Measurements from ENCODE around the gene NISCH.
"Not testable (repeated sequence)": the region's sequence is repeated elsewhere in the genome, so short reads cannot be mapped to it uniquely, and the experiment has no call there.

NISCH gene

DNA sequence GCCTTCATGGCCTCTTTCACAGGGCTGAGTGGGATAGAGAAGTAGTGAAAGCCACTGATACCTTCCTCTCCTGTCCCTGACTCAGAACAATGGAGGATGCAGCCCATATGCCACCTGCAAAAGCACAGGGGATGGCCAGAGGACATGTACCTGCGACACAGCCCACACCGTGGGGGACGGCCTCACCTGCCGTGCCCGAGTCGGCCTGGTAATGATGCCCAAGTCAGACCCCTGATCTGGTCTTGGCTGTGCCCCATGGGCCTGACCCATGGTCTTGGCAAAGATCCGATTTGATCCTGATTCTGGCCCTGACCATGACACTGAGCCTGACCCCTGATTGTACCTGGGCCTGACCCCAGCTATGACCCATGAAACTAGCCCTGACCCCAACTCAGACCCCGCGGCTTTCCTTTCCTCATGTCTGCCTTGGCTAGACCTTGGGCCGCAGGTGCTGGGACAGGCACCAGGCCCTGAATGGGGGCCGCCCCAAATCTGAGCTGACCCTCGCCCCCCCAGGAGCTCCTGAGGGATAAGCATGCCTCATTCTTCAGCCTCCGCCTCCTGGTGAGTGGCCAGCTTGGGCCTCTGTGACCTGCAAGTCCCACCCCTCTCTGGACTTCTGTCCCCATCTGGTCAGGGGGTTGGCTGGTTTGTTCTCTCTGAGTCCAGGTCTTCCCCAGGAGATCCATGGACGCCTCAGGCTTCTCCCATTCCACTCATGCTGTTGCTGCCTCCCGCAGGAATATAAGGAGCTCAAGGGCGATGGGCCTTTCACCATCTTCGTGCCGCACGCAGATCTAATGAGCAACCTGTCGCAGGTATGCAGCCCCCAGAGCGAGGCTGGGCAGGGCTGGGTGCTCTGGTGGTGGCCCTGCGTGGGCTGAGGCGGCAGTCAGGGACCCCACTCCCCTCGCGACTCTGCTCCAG lies 62.7 kb downstream of the NISCH start:
- DNase-seq: no peak

DNA sequence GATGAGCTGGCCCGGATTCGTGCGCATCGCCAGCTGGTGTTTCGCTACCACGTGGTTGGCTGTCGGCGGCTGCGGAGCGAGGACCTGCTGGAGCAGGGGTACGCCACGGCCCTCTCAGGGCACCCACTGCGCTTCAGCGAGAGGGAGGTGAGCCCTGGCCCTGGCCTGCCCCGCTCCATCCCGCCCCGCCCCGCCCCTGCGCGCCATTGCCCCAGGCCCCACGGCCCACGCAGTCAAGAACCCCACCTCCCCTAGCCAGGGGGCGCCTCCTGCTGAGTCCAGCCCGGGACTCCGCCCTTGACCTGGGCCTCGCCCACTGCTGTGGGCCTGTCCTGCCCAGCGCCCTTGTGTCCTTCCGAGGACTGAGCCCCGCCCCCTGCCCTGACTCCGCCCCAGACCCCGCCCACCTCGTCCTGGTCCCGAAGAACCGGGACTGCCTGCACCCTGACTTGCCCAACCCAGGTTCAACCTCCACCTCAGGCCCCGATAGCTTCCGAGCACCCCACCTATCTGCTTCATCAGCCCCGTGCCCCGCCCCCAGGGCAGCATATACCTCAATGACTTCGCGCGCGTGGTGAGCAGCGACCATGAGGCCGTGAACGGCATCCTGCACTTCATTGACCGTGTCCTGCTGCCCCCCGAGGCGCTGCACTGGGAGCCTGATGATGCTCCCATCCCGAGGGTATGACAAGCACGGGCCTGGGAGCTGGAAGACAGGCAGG lies 63.5 kb downstream of the NISCH start:
- no peak for DNase-seq

DNA sequence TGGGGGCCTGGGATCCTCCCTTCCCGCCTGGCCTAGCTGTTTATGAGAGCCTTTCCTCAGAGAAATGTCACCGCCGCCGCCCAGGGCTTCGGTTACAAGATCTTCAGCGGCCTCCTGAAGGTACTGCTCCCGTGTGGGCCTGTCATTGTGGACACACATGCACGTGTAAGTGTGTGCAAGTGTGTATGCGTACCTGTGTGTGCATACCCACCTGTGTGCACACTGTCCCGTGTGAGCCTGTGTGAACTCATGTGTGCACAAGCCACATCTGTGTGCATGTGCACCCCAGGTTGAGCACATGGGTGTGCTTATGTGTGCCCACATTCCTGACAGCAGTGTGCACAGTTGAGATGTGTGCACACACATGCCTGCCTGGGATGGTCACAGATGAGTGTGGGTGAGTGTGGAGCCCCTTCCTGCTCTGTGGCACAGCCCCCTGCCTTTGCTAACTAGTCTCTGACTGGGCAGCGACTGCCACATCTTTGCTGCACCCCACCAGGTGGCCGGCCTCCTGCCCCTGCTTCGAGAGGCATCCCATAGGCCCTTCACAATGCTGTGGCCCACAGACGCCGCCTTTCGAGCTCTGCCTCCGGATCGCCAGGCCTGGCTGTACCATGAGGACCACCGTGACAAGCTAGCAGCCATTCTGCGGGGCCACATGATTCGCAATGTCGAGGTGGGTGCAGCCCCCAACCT lies 64.2 kb downstream of the NISCH start:
- no peak for DNase-seq

DNA sequence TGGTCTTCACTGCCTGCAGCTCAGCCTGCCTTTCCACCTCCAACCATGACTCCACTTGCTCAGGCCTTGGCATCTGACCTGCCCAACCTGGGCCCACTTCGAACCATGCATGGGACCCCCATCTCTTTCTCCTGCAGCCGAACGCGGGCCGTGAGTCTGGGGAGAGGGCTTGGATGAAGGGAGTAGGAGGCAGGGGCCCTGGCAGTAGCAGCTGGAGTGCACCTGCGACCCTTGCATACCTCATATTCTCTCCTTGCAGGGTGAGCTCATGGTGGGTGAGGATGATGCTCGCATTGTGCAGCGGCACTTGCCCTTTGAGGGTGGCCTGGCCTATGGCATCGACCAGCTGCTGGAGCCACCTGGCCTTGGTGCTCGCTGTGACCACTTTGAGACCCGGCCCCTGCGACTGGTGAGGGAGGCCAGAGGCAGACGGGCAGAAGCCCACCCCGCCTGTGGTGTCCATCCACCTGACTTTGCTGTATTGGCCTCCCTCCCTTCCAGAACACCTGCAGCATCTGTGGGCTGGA lies 64.8 kb downstream of the NISCH start:
- no peak for DNase-seq

DNA sequence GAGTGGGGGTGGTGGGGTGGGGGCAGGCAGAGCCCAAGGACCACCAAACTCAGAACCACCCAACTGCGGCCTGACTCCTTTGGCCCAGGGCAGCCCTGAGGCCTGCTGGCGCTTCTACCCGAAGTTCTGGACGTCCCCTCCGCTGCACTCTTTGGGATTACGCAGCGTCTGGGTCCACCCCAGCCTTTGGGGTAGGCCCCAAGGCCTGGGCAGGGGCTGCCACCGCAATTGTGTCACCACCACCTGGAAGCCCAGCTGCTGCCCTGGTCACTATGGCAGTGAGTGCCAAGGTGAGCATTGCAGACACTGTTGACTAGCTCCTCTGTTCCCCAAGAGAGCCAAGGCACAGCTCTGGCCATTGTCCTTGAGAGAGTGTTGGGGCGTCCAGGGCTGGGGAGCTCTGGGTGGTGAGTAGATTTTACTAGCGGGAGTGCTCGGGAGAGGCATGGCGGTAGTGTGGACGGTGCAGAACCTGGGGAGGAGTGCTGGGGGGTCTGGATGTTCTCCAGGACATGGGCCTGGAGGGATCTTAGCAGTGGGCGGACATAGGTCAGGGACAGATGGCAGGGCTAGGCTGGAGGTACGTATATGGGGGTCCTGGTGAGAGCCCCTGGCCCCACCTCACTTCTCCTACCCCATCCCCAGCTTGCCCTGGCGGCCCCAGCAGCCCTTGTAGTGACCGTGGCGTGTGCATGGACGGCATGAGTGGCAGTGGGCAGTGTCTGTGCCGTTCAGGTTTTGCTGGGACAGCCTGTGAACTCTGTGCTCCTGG lies 65.5 kb downstream of the NISCH start:
- no peak for DNase-seq

DNA sequence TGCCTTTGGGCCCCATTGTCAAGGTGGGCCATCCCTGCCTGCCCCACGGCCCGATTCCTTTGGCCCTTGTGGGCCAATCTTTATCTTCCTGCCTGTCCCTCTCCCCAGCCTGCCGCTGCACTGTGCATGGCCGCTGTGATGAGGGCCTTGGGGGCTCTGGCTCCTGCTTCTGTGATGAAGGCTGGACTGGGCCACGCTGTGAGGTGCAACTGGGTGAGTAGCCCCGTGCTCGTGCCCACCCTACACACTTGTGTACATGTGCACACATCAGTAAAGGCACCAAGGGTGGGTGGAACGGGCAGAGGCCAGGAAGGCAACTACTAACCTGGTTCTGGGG lies 66.1 kb downstream of the NISCH start:
- no peak for DNase-seq

DNA sequence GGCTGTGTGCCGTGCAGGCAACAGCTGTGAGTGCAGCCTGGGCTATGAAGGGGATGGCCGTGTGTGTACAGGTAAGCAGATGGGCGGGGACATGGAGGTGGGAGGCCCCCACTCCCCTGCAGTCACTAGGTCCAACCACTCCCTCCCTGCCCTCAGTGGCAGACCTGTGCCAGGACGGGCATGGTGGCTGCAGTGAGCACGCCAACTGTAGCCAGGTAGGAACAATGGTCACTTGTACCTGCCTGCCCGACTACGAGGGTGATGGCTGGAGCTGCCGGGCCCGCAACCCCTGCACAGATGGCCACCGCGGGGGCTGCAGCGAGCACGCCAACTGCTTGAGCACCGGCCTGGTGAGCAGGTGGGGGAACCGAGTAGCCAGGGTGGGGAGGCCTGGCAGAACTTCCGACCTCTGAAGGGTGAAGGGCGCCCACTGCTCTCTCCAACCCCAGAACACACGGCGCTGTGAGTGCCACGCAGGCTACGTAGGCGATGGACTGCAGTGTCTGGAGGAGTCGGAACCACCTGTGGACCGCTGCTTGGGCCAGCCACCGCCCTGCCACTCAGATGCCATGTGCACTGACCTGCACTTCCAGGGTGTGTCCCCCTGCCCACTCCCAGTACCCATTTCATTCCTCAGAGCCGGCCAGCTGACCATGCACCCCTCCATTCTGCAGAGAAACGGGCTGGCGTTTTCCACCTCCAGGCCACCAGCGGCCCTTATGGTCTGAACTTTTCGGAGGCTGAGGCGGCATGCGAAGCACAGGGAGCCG lies 66.7 kb downstream of the NISCH start:
- DNase-seq: no peak

DNA sequence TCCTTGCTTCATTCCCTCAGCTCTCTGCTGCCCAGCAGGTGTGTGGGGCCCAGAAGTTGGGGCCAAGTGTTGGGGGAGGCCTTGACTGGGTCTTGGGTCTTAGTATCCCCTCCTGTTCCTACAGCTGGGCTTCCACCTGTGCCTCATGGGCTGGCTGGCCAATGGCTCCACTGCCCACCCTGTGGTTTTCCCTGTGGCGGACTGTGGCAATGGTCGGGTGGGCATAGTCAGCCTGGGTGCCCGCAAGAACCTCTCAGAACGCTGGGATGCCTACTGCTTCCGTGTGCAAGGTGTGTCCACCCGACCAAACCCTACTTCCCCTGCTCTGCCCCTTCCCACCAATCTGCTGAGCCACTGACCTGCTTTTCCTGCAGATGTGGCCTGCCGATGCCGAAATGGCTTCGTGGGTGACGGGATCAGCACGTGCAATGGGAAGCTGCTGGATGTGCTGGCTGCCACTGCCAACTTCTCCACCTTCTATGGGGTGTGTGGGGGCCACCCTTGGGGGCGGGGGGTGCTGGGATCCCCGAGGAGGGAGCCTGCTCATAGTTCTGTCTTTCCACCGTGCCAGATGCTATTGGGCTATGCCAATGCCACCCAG lies 67.3 kb downstream of the NISCH start:
- DNase-seq: no peak

DNA sequence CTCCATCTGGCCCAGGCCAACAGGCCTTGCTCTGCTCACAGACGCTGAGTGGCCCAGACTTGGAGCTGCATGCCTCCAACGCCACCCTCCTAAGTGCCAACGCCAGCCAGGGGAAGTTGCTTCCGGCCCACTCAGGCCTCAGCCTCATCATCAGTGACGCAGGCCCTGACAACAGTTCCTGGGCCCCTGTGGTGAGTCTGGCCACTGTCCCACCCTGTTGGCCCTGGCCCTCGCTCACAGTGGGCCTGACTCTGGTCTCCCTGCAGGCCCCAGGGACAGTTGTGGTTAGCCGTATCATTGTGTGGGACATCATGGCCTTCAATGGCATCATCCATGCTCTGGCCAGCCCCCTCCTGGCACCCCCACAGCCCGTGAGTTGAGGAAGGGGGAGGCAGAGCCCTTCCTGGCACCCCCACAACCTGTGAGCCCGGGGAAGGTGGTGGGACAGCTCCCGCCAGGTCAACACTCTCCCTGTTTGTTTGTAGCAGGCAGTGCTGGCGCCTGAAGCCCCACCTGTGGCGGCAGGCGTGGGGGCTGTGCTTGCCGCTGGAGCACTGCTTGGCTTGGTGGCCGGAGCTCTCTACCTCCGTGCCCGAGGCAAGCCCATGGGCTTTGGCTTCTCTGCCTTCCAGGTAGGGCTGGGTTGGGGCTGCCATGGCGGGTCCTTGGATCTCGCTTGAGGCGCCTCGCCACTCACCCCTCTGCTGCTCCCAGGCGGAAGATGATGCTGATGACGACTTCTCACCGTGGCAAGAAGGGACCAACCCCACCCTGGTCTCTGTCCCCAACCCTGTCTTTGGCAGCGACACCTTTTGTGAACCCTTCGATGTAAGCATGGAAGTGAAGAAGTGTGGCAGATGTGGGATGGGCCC lies 68.2 kb downstream of the NISCH start:
- DNase-seq: no peak

DNA sequence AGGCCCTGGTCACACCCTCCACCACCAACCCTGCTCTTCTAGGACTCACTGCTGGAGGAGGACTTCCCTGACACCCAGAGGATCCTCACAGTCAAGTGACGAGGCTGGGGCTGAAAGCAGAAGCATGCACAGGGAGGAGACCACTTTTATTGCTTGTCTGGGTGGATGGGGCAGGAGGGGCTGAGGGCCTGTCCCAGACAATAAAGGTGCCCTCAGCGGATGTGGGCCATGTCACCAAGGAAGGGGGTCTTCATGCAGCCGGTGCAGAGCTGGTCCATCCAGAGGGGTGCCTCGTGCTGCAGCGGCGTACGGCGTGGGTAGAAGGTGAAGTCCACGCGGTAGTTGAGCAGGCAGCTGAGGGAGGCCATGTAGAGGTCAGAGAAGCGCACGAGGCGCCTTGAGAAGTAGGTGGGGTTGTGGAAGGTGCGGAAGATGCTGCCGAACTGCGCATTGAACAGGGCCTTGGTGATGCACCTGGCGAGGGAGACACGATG lies 68.9 kb downstream of the NISCH start:
- DNase-seq: no peak

DNA sequence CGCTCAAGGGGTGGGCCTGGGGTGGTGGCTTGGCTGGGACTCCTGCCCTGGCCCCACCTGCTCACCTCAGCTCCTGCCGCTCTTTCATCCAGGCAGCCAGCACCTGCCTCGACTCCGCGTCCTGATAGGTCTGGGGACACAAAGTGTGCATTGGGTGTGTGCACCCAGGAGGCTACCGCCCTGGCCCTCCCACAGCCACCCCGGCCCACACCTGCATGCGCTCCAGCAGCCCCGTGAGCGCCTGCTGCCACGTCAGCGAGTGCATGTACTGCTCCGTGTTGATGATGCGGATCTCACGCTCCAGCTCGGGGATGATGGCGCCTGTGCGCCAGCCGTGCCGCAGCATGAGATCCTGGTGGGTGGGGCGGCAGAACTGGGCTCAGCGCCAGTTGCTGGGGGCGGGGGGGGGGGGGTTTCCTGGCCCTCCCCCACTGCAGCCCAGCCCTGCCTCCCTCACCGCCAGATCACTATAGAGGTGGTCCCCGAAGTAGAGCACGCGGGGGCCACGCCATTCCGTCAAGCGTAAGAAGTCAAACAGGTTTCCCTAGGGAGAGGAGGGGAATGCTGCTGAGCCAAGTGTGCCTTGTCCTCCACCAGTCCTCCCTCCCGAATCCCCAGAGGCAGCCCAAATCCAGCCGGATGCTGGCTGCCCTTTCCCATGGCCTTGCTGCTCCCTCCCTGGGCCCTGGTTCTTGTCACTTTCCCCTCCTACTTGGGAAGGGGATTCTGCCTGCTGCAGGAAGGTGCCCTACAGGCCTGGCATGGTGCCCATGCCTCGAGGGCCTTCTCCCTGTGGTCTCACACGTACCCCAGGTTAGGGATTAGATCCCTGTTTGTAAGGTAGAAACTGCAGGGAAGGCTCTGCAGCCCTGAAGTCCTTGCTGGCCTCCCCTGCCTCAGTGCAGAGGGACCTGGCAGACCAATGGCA lies 69.6 kb downstream of the NISCH start:
- no peak for DNase-seq

DNA sequence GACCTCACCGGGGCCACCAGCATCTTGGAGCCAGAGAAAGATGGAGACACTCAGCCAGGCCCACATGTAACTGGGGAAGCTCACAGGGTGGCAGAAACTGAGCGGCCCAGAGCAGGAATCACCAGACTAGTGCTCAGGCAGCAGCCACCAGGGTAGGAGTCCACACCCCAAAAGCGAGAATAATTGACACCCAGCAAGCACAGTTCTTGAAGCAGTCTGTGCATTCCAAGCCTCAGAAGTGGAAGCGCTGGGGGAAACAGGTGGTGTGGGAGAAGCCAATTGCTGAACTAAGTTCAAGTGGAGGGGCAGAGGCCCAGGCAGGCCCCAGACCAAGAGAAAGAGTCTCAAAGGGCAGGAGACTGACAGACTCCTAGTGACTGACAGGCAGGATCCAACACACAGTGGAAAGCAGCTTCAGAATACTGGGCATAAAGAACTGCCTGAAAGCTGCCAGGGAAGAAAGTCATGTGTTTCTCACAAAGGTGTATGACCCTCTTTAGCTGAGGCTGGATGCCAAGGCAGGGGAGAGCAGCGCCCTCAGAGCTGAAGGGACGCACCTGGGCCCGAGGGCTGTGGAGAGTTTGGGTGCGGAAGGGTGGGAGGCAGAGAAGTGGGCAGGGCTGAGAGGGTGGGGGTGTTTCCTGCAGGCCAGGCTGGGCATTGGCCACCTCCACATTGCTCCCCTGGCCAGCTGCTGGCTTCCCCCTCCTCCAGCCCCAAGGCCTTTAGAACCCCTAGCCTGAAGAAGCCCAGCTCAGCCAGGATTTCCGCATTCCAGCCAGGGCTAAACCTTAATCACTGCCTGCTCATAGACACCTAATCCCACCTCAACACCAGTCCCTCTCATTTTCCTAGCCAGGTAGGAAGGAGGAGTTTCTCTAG lies 70.5 kb downstream of the NISCH start:
- DNase-seq: no peak

DNA sequence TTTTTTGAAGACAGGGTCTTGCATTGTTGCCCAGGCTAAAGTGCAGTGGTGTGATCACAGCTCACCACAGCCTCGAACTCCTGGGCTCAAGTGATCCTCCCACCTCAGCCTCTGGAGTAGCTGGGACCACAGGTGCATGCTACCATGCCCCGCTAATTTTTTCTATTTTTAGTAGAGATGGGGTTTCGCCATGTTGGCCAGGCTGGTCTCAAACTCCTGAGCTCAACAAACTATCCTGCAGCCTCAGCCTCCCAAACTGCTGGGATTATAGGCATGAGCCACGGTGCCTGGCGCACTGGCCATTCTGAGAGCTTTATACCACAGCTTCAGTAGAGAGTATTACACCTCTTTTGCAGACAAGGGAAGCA lies 71.3 kb downstream of the NISCH start:
- DNase-seq: not testable (repeated sequence)

DNA sequence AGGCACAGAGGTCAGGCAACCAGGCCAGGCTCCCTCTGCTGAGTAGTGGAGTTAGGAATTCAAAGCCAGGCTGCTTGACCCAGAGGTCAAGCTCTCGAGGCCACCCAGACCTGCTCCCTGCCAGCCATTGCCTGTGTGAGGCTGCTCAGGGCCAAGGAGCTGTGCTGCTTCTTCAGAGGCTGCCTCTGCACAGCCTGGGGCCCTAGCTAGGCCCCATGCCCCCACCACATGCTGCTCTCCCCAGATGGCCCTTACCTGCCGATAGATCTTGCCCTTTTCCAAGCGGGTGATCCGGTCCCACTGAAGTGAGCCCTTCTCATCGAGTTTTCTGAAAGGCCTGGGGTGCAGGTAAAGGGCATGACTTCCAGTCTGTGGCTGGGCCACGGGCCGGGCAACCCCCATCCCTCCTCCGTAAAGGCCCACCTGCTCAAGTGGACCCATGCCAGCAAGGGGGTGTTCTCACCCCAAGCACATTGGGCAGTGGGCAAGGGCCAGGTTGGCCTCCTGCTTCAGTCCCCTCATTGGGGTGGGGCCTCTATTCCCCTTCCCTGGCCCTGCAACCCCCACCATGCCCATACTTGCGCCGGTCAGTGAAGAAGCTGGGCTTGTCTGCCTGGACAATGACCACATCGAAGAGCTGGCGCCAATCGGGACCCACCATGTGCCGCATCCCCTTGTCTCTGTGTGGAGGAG lies 71.8 kb downstream of the NISCH start:
- no peak for DNase-seq

DNA sequence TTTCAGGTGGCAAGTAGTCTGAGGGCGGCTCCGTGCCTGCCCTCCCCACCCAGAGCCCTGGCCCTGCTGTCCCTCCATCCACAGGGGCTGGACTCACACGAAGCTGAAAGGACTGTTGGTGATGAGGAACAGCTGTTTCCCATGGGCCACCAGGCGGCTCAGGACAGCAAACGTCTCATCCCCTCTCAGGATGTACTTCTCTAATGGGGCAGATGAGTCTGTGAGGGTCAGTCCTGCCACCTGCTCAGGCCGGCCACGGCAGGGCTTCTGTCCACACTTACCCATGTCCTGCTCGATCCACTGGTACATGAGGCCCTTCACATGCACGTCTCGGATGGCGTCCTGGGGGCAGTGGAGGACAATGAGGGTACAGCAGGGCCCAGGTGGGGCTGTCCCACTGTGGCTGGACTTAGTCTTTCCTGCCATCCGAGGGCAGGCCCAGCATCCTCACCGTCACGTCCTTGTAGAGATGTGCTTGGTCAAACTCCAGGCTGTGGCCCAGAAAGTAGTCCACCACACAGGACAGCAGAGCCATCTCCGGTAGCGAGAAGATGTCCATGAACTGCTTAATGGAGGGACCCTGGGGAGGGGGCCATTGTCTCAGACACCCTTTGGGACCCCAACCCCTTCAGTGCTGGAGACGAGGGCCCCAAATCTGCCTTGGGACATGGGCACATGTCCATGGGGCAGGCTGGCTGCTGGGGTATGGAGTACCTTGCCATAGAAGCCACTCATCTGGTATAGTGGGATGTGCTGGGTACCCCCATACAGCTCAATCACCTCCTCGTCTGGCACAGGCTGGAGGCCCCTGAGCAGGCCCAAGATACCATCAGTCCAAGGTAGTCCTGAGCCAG lies 72.6 kb downstream of the NISCH start:
- no peak for DNase-seq

DNA sequence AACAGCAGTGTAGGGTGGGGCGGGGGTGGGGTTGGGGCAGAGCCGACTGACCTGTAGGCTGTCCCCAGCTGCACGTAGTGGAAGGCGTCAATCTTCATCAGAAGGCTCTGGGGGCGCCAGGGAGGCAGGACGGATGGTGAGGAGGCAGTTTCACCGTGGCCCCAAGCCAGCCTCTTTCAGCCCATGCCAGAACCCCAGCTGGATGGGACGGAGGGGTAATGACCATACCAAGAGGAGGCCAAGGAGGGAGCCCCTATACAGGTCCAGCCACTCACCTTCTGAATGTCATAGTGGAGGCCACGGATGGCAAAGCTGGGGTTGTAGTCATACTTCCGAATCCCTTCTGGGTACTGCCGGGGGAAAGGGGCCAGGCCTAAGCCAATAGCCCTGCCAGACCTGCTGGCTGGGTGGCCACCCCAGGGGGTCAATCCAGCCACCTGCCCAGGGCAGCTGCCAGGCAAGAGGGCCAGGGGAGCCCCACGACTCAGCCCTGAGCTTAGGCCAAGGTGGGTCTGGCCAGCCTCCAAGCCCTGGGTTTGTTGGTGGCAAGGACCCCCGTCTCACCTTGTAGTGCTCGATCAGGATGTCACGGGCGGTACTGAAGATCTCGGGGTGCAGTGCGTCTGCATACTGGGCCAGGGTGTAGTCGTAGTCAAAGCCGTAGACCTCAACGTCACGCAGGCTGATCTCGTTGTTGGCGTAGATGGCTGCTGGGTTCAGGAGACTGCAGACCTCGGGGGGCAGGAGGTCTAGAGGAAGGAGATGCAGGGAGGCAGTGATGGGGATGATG lies 73.4 kb downstream of the NISCH start:
- no peak for DNase-seq

Measured in NCI-H524 (cell line).